Rectal smooth muscle tissue (tissue), 1 donor: Measurements from ENCODE around the gene ARHGEF6.

Experiments
- H3K27ac ChIP-seq: one replicate; pipeline ENCODE4 v1.7.0; 2013; ENCODE audit warnings: low read depth, low read length, inconsistent platforms
- H3K27me3 ChIP-seq: one replicate; pipeline ENCODE4 v1.7.0; 2013; ENCODE audit warnings: low read length; ENCODE audit not compliant: control insufficient read depth, insufficient read depth
- H3K36me3 ChIP-seq: one replicate; pipeline ENCODE4 v1.7.0; 2013; ENCODE audit warnings: low read length; ENCODE audit not compliant: control insufficient read depth, insufficient read depth
- H3K4me1 ChIP-seq: one replicate; pipeline ENCODE4 v1.7.0; 2013; ENCODE audit warnings: low read length; ENCODE audit not compliant: control insufficient read depth, insufficient read depth
- H3K4me3 ChIP-seq: one replicate; pipeline ENCODE4 v1.7.0; 2013; ENCODE audit warnings: low read length
- H3K9ac ChIP-seq: one replicate; pipeline ENCODE4 v1.7.0; 2013; ENCODE audit warnings: low read length

ARHGEF6 gene

DNA sequence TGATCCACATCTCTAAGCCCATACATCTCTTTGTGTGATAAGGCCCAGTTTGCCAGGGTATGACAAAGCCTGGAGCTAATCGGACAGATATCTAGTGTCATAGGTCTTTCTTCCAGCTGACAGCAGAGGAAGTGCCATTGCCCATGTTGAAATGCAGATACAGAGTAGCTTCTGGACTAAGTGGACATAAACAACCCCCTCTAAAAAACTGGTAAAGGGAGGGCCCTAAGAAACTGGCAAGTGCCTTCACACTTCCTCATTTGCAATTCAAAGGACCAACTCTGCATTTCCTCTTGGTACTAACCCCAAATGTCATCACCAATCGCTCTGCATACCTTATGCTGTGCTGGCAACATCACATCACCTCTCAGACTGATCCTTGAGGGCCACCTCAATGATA lies 20.8 kb downstream of the ARHGEF6 start:
- H3K27me3 ChIP-seq: no peaks in the 10 kb centered on the region
- H3K27ac ChIP-seq: no peak overlapping the region
- no peaks in the 10 kb centered on the region for H3K36me3 ChIP-seq
- no peak overlapping the region for H3K4me3 ChIP-seq
- no peaks in the 10 kb centered on the region for H3K4me1 ChIP-seq
- H3K9ac ChIP-seq: no peak overlapping the region

DNA sequence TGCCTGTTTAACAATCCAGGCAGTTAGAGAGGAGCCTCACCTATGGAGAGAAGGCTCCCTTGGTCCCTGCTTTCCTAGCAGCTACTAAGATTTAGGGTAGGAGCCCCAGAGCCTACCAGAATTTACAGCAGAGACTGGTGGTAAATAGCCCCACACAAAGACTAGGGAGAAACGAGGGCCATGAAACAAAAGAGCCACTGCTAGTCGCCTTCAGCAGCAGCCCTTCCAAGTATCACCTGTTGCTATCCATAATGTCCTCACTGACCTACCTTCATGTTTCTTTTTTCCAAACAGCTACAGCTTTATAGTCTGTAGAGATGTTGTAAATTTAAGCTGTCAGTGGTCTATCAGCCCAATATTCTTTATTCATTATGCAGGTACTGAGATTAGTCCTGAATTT lies 25.3 kb downstream of the ARHGEF6 start:
- H3K27ac ChIP-seq: no peak overlapping the region
- no peaks in the 10 kb centered on the region for H3K4me1 ChIP-seq
- no peak overlapping the region for H3K9ac ChIP-seq
- no peaks in the 10 kb centered on the region for H3K27me3 ChIP-seq
- H3K4me3 ChIP-seq: no peak overlapping the region
- H3K36me3 ChIP-seq: no peaks in the 10 kb centered on the region

DNA sequence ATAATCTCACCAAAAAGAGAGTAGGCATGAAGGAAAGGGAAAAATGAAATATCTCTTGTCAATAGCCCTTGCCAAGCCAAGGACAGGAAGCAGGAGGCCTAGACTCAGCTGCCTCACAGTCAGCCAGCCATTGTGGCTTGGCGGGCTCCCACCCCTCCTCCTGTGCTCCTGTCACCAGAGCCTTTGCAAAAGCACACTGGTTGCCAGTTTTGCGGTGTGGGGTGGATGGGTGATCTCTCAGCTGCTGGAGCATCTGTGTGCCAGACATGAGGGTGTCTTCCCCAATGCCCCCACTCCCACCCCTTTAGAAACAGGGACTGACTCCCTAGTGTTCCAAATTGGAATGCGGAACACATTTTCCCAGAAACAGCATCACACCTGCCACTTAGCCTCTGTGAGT lies 26.1 kb downstream of the ARHGEF6 start:
- H3K36me3 ChIP-seq: no peaks in the 10 kb centered on the region
- H3K9ac ChIP-seq: no peak overlapping the region
- no peak overlapping the region for H3K27ac ChIP-seq
- H3K4me3 ChIP-seq: no peak overlapping the region
- H3K4me1 ChIP-seq: no peaks in the 10 kb centered on the region
- no peaks in the 10 kb centered on the region for H3K27me3 ChIP-seq

DNA sequence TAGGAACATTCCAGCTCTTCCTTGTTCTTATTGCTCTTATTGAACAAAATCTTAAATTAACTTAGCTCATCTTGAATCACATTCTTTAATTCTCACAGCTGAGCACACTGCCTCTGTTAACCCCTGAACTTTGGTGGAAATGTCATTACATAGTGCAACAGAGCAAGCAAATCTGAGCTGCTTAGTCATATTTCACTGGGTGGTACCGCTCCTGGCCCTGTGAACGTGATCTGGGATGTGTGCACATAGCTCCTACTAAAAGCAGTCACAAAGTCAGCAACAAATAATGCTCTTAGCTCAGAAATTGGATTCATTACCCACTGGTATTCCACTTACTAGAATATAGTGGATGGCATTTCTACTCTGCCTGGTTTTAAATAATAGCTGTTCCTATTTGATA lies 27.9 kb downstream of the ARHGEF6 start:
- no peaks in the 10 kb centered on the region for H3K4me1 ChIP-seq
- H3K27me3 ChIP-seq: peaks cover 2% of the 10 kb centered on the region
- no peak overlapping the region for H3K4me3 ChIP-seq
- H3K27ac ChIP-seq: no peak overlapping the region
- no peaks in the 10 kb centered on the region for H3K36me3 ChIP-seq
- no peak overlapping the region for H3K9ac ChIP-seq

DNA sequence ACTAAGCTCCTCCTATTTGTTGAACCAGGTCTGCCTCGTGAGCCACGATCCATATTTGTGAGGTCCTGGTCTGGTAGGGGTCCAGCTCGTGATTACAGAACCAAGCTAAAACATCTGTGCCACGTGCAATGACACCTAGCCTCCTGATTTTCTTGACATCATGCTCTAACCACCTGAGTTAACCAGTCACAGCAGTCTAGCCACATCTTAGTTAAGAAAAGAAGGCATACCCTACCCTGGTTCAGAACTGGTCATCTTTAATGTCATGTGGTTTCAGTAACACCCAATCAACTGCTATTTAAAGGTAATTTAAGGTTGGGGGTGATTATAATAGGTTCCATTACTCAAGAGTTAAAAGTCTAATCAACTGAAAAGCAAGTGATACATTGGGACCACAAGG lies 28.4 kb downstream of the ARHGEF6 start:
- no peak overlapping the region for H3K27ac ChIP-seq
- H3K27me3 ChIP-seq: peaks cover 4% of the 10 kb centered on the region
- no peak overlapping the region for H3K4me3 ChIP-seq
- H3K36me3 ChIP-seq: no peaks in the 10 kb centered on the region
- no peak overlapping the region for H3K9ac ChIP-seq
- no peaks in the 10 kb centered on the region for H3K4me1 ChIP-seq

GRCh38 chrX:136750364-136750763 lies 30.4 kb downstream of the ARHGEF6 start:
- no peak overlapping the region for H3K4me3 ChIP-seq
- peaks cover 4% of the 10 kb centered on the region for H3K27me3 ChIP-seq
- no peaks in the 10 kb centered on the region for H3K36me3 ChIP-seq
- no peak overlapping the region for H3K9ac ChIP-seq
- no peak overlapping the region for H3K27ac ChIP-seq
- H3K4me1 ChIP-seq: no peaks in the 10 kb centered on the region

DNA sequence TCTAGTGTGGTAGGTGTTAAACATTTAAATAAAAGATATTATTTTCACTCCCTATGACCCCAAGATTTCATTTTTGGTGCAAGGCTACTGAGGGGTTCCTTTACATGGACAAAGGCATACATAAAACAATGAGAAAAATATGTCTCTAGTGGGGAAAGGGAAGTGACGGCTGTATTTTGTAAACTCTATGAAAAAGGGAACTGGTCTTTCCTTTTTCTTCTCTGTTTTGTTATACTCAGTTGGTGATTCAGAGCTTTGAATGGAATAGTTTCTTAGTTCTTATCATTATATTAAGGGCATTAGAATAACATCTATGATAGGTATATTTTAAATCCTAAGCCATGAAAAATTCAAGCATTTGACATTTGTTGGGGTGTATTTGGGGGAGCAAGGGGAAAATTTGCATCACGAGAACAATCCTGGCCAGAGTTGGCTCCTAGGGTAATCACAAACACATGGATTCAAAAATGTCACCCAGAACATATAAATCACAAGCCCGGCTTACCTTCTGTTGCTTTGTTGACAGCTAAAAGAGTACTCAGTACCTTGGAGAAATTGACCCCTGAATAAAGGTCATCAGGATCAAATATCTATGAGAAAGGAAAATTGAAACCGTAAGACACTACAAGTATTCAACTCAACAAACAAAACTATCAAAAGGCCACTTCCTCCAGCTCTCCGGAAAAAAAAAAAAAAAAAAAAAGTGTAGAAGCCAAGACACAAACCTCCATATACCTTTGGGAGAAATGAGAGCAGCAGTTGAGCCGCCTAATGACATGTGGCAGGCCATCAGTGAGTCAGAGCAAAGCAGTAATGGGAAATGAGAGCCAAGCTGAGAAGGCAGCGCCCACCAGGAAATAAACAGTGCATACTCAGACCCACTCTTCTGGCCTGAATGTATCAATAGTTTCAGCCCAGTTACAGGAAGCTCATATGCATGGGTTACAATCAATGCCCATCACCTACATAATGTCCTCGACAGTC lies 33.4 kb downstream of the ARHGEF6 start:
- H3K4me3 ChIP-seq: no peak overlapping the region
- H3K9ac ChIP-seq: no peak overlapping the region
- H3K27ac ChIP-seq: no peak overlapping the region
- no peaks in the 10 kb centered on the region for H3K4me1 ChIP-seq
- H3K36me3 ChIP-seq: no peaks in the 10 kb centered on the region
- peaks cover 4% of the 10 kb centered on the region for H3K27me3 ChIP-seq

GRCh38 chrX:136745215-136746173 lies 35.2 kb downstream of the ARHGEF6 start:
- Histone ChIP-seq H3K4me1 (no peaks in the 10 kb centered on the region), H3K9ac (no peak overlapping the region), H3K27ac (peak overlapping the region; percentile 43)

GRCh38 chrX:136742721-136743379 lies 37.9 kb downstream of the ARHGEF6 start:
- peaks cover 6% of the 10 kb centered on the region for H3K27me3 ChIP-seq
- H3K9ac ChIP-seq: no peak overlapping the region
- H3K4me3 ChIP-seq: no peak overlapping the region
- H3K36me3 ChIP-seq: no peaks in the 10 kb centered on the region
- H3K4me1 ChIP-seq: no peaks in the 10 kb centered on the region
- H3K27ac ChIP-seq: no peak overlapping the region

More at GRCh38 chrX:136745215-136746173, 35.2 kb downstream of the ARHGEF6 start:
- H3K27me3 ChIP-seq: peaks cover 4% of the 10 kb centered on the region
- no peak overlapping the region for H3K4me3 ChIP-seq
- H3K36me3 ChIP-seq: no peaks in the 10 kb centered on the region

GRCh38 chrX:136738049-136738729 lies 42.5 kb downstream of the ARHGEF6 start:
- H3K27ac ChIP-seq: no peak overlapping the region
- H3K36me3 ChIP-seq: no peaks in the 10 kb centered on the region
- H3K27me3 ChIP-seq: peaks cover 8% of the 10 kb centered on the region
- H3K4me1 ChIP-seq: no peaks in the 10 kb centered on the region
- no peak overlapping the region for H3K4me3 ChIP-seq
- H3K9ac ChIP-seq: no peak overlapping the region

- peaks cover 8% of the 10 kb centered on the region for H3K27me3 ChIP-seq
- no peak overlapping the region for H3K4me3 ChIP-seq
- no peaks in the 10 kb centered on the region for H3K36me3 ChIP-seq
- no peak overlapping the region for H3K27ac ChIP-seq
- no peaks in the 10 kb centered on the region for H3K4me1 ChIP-seq
- no peak overlapping the region for H3K9ac ChIP-seq
Measured at GRCh38 chrX:136736690-136737089, 44.0 kb downstream of the ARHGEF6 start.
